Measurements from ENCODE around the gene CHAF1A.

DNA sequence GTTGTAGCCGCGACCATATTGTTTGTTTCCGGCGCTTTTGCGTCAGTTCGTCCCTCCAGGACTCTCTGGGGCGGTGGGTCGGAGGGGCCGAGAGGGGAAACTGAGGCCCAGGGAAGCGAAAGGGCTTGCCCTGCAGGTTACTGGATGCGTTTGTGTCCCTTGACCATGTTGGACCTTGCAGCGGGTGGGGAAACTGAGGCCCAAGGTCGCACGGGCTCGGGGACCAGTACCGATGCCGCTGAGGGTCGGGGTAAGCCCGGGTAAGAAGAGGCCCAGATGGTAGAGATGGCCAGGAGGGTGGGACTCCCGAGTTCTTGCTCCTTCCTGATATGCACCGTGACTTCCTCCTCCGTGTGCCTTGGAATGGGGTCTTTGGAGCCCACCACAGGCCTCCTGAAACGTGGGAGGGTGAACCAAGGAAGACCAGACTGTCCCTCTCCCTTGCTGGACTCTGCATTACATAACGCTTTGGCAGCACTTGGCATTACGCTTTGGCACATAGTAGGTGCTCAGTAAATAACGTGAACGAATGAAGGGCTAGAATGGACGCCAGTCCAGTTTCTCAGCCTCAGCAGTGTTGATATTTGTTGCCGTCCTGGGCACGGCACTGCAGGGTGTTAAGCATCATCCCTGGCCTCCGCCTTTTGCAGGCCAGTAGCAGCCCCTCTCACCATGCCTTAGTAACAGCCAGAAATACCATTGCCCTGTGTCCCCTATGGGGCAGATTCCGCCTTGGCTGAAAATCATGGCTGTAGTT is 743 bp downstream of the CHAF1A start:
- TF ChIP-seq POLR2A (IDR thresholded peaks at IDR 0.05) (no peak), CTCF (IDR thresholded peaks at IDR 0.05) (no peak)
